IPS-NIHi11 (cell line): ENCODE data around the gene STRBP.

Experiments
- DNase-seq: peaks from one replicate; pipeline ENCODE4 v3.0.0; 2012; ENCODE audit warnings: mixed read lengths, low spot score

The STRBP gene

GRCh38 chr9:123129423-123129822, 139.0 kb downstream of the STRBP start:
- no peak for DNase-seq

- DNase-seq, result no peak
Observed at GRCh38 chr9:123128591-123128990, 139.8 kb downstream of the STRBP start.

- DNase-seq, result no peak
Observed at GRCh38 chr9:123127512-123128075, 140.8 kb downstream of the STRBP start.

- DNase-seq, result no peak
Observed at GRCh38 chr9:123121457-123121856, 146.9 kb downstream of the STRBP start.

GRCh38 chr9:123120953-123121352, 147.4 kb downstream of the STRBP start:
- DNase-seq, result no peak

- no peak for DNase-seq
Observed at GRCh38 chr9:123120131-123120530, 148.3 kb downstream of the STRBP start.

- no peak for DNase-seq
Observed at GRCh38 chr9:123119566-123119965, 148.8 kb downstream of the STRBP start.

- no peak for DNase-seq
Observed at GRCh38 chr9:123116036-123116435, 152.3 kb downstream of the STRBP start.

- DNase-seq, result no peak
Observed at GRCh38 chr9:123115146-123115913, 153.1 kb downstream of the STRBP start.

GRCh38 chr9:123113185-123113584, 155.2 kb downstream of the STRBP start:
- no peak for DNase-seq

- DNase-seq, result peak; percentile 55
Observed at GRCh38 chr9:123112015-123112975, 156.1 kb downstream of the STRBP start.

GRCh38 chr9:123111427-123112014, 156.9 kb downstream of the STRBP start:
- DNase-seq, result no peak

- no peak for DNase-seq
Observed at GRCh38 chr9:123109540-123110279, 158.7 kb downstream of the STRBP start.

- DNase-seq, result no peak
Observed at GRCh38 chr9:123108976-123109375, 159.4 kb downstream of the STRBP start.

GRCh38 chr9:123107639-123108285, 160.6 kb downstream of the STRBP start:
- DNase-seq, result no peak

- no peak for DNase-seq
Observed at GRCh38 chr9:123105490-123105889, 162.9 kb downstream of the STRBP start.

GRCh38 chr9:123104807-123105206, 163.6 kb downstream of the STRBP start:
- no peak for DNase-seq

- DNase-seq, result no peak
Observed at GRCh38 chr9:123102375-123103113, 165.8 kb downstream of the STRBP start.

GRCh38 chr9:123099548-123099947, 168.8 kb downstream of the STRBP start:
- DNase-seq, result no peak

- DNase-seq, result no peak
Observed at GRCh38 chr9:123099042-123099441, 169.3 kb downstream of the STRBP start.
